ENCODE data around the gene LRRC15.

Gene LRRC15

DNA sequence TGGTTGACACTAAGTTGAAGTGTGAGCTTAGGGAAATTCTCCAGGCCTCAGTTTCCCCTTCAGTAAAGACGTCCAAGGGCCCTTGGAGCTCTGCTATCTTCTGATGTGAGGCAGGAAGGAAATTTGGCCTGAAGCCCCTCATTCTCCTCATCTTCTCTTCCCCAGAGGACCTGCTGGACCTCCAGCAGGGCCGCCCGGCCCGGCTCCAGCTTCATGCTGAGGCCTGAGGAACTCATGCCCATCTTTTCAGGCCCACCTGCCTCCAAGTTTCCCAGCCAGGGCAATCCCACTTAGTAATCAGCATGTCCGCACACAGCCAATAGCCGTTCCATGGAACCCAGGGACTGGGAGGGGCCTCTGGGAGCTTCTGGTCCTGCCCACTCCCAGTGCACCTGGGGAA lies 4.0 kb downstream of the LRRC15 start:
- peaks cover 18% of the 10 kb centered on the region for H3K4me1 ChIP-seq (ENCODE audit: control insufficient read depth, insufficient read depth, low read depth, low read length)
- H3K9ac ChIP-seq (ENCODE audit: low read length) = no peak overlapping the region
- H3K14ac ChIP-seq (ENCODE audit: low read length in 2 of 2) = peak overlapping the region in 1 of 2 experiments; percentile 78
- H2AK5ac ChIP-seq (ENCODE audit: low read length, severe bottlenecking) = no peak overlapping the region
- H2BK120ac ChIP-seq (ENCODE audit: low read depth, low read length) = no peak overlapping the region
- no peak overlapping the region for H3K18ac ChIP-seq (ENCODE audit: low read depth in 1 of 2, low read length in 2 of 2)
- H3K4me2 ChIP-seq (ENCODE audit: low read length, poor library complexity, severe bottlenecking) = no peak overlapping the region
- no peak overlapping the region for H4K8ac ChIP-seq (ENCODE audit: low read length)
- no peak overlapping the region for H3K23ac ChIP-seq (ENCODE audit: low read length in 2 of 2)
- no peaks in the 10 kb centered on the region for H3K36me3 ChIP-seq (ENCODE audit: control insufficient read depth in 1 of 2, insufficient read depth in 2 of 2, low read depth in 1 of 2, low read length in 2 of 2)
- 98% methylated on average over 6 of the region's 6 CpGs for WGBS
- no peak overlapping the region for H2AFZ ChIP-seq (ENCODE audit: low read depth, low read length)
- no peak overlapping the region for H2BK15ac ChIP-seq (ENCODE audit: low read depth, poor library complexity, severe bottlenecking)
- no peak overlapping the region for H3K4ac ChIP-seq (ENCODE audit: low read depth in 1 of 2, low read length in 2 of 2)
- H2BK12ac ChIP-seq (ENCODE audit: low read length in 2 of 2) = peak overlapping the region in 1 of 2 experiments; percentile 95
- H3K79me1 ChIP-seq (replicated peaks; ENCODE audit: low read length, poor library complexity, severe bottlenecking) = no peaks in the 10 kb centered on the region
- H2BK5ac ChIP-seq (ENCODE audit: low read depth, low read length, poor library complexity, severe bottlenecking) = no peak overlapping the region
- H3K27ac ChIP-seq (ENCODE audit: low read length, poor library complexity, severe bottlenecking) = no peak overlapping the region
- no peak overlapping the region for H4K91ac ChIP-seq (ENCODE audit: low read length)
- H3K4me3 ChIP-seq (ENCODE audit: insufficient read depth in 1 of 2, low read depth in 1 of 2, low read length in 2 of 2) = no peak overlapping the region
- no peaks in the 10 kb centered on the region for H3K9me3 ChIP-seq (ENCODE audit: control insufficient read depth, low read length)
- peaks cover 30 to 47% of the 10 kb centered on the region in 2 experiments for H3K27me3 ChIP-seq (ENCODE audit: control insufficient read depth in 1 of 2, insufficient read depth in 1 of 2, low read length in 2 of 2)
- DNase-seq = no peak

DNA sequence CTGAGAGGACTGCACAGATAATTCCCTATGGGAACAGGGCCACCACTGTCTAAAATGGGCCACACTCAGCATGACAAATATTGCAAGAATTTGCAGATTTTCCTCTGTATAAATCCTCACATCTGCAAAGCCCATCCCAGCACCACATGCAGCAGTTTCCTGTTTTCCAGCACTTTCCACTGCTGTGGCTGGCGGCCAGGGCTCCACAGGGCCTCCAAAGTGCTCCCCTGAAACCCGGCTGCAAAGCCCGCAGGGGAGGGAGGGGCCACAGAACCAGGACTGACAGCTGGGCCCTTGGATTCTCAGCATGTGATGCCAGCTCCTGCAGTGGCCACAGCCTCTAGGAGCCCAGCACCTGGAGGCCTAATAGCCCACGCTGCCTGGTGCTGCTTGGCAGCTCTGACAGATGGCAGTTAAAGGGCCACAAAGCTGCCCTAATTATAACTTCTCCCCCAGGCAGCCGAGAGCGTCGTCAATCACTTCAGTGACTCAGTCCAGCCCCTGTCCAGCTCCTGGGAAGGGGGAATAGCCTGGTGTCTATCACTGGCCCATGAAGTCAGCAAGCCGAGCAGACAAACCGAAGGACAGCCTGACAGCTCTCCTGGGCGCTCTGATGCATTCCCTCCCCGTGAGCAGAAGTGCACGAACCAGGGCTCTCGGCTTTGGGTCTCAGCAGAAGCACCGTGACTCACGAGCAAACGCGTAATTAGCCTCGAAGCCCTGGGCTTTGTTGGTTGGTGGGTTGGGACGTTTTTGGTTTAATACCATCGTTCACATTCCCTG lies 4.7 kb downstream of the LRRC15 start:
- Histone ChIP-seq H3K27ac (ENCODE audit: low read length, poor library complexity, severe bottlenecking) (peak overlapping the region; percentile 1), H3K23ac (ENCODE audit: low read length in 2 of 2) (no peak overlapping the region), H4K91ac (ENCODE audit: low read length) (no peak overlapping the region), H3K36me3 (ENCODE audit: control insufficient read depth in 1 of 2, insufficient read depth in 2 of 2, low read depth in 1 of 2, low read length in 2 of 2) (no peaks in the 10 kb centered on the region), H3K14ac (ENCODE audit: low read length in 2 of 2) (no peak overlapping the region), H3K4me2 (ENCODE audit: low read length, poor library complexity, severe bottlenecking) (peak overlapping the region; percentile 34), H2AK5ac (ENCODE audit: low read length, severe bottlenecking) (no peak overlapping the region), H3K9ac (ENCODE audit: low read length) (peak overlapping the region; percentile 12), H2BK120ac (ENCODE audit: low read depth, low read length) (no peak overlapping the region), H3K79me1 (replicated peaks; ENCODE audit: low read length, poor library complexity, severe bottlenecking) (no peaks in the 10 kb centered on the region), H2BK15ac (ENCODE audit: low read depth, poor library complexity, severe bottlenecking) (peak overlapping the region; percentile 1), H3K18ac (ENCODE audit: low read depth in 1 of 2, low read length in 2 of 2) (peak overlapping the region in 1 of 2 experiments; percentile 48), H2AFZ (ENCODE audit: low read depth, low read length) (no peak overlapping the region), H4K8ac (ENCODE audit: low read length) (peak overlapping the region; percentile 32), H3K27me3 (ENCODE audit: control insufficient read depth in 1 of 2, insufficient read depth in 1 of 2, low read length in 2 of 2) (peaks cover 33 to 48% of the 10 kb centered on the region in 2 experiments), H2BK12ac (ENCODE audit: low read length in 2 of 2) (peak overlapping the region; percentile 39 to 72), H3K4me3 (ENCODE audit: insufficient read depth in 1 of 2, low read depth in 1 of 2, low read length in 2 of 2) (no peak overlapping the region), H3K4me1 (ENCODE audit: control insufficient read depth, insufficient read depth, low read depth, low read length) (peaks cover 18% of the 10 kb centered on the region), H3K4ac (ENCODE audit: low read depth in 1 of 2, low read length in 2 of 2) (no peak overlapping the region), H2BK5ac (ENCODE audit: low read depth, low read length, poor library complexity, severe bottlenecking) (no peak overlapping the region), H3K9me3 (ENCODE audit: control insufficient read depth, low read length) (no peaks in the 10 kb centered on the region)
- WGBS = 5% methylated on average over 13 of the region's 20 CpGs
- DNase-seq = peak; percentile 93

DNA sequence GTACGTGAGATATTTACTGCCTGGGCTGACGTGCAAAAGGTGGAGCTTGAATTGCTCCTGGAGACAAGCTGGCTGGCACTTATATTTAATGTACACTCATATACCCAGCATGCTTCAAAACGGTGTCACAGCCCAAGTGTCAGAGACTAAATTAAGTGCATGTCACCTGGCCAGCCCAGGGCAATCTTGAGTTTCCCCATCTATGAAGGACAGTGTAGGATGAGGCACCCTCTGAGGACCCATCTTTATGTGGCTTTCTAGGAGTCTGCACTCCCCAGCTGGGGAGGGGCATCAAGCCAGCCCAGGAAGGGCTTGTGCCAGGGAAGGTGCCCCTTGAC lies 5.3 kb downstream of the LRRC15 start:
- H2BK12ac ChIP-seq (ENCODE audit: low read length in 2 of 2) = peak overlapping the region in 1 of 2 experiments; percentile 31
- no peak overlapping the region for H2BK15ac ChIP-seq (ENCODE audit: low read depth, poor library complexity, severe bottlenecking)
- no peaks in the 10 kb centered on the region for H3K79me1 ChIP-seq (replicated peaks; ENCODE audit: low read length, poor library complexity, severe bottlenecking)
- no peaks in the 10 kb centered on the region for H3K36me3 ChIP-seq (ENCODE audit: control insufficient read depth in 1 of 2, insufficient read depth in 2 of 2, low read depth in 1 of 2, low read length in 2 of 2)
- no peak overlapping the region for H3K23ac ChIP-seq (ENCODE audit: low read length in 2 of 2)
- no peak overlapping the region for H2BK5ac ChIP-seq (ENCODE audit: low read depth, low read length, poor library complexity, severe bottlenecking)
- no peak overlapping the region for H3K27ac ChIP-seq (ENCODE audit: low read length, poor library complexity, severe bottlenecking)
- H4K8ac ChIP-seq (ENCODE audit: low read length) = no peak overlapping the region
- no peak overlapping the region for H3K9ac ChIP-seq (ENCODE audit: low read length)
- no peak for DNase-seq
- no peak overlapping the region for H4K91ac ChIP-seq (ENCODE audit: low read length)
- H3K4me1 ChIP-seq (ENCODE audit: control insufficient read depth, insufficient read depth, low read depth, low read length) = peaks cover 13% of the 10 kb centered on the region
- 90% methylated on average over 3 of the region's 3 CpGs for WGBS
- H2AFZ ChIP-seq (ENCODE audit: low read depth, low read length) = no peak overlapping the region
- H2BK120ac ChIP-seq (ENCODE audit: low read depth, low read length) = no peak overlapping the region
- no peak overlapping the region for H3K4me3 ChIP-seq (ENCODE audit: insufficient read depth in 1 of 2, low read depth in 1 of 2, low read length in 2 of 2)
- no peak overlapping the region for H3K4me2 ChIP-seq (ENCODE audit: low read length, poor library complexity, severe bottlenecking)
- no peak overlapping the region for H3K4ac ChIP-seq (ENCODE audit: low read depth in 1 of 2, low read length in 2 of 2)
- no peak overlapping the region for H3K14ac ChIP-seq (ENCODE audit: low read length in 2 of 2)
- no peaks in the 10 kb centered on the region for H3K9me3 ChIP-seq (ENCODE audit: control insufficient read depth, low read length)
- no peak overlapping the region for H2AK5ac ChIP-seq (ENCODE audit: low read length, severe bottlenecking)
- H3K18ac ChIP-seq (ENCODE audit: low read depth in 1 of 2, low read length in 2 of 2) = peak overlapping the region in 1 of 2 experiments; percentile 48
- peaks cover 33 to 48% of the 10 kb centered on the region in 2 experiments for H3K27me3 ChIP-seq (ENCODE audit: control insufficient read depth in 1 of 2, insufficient read depth in 1 of 2, low read length in 2 of 2)

DNA sequence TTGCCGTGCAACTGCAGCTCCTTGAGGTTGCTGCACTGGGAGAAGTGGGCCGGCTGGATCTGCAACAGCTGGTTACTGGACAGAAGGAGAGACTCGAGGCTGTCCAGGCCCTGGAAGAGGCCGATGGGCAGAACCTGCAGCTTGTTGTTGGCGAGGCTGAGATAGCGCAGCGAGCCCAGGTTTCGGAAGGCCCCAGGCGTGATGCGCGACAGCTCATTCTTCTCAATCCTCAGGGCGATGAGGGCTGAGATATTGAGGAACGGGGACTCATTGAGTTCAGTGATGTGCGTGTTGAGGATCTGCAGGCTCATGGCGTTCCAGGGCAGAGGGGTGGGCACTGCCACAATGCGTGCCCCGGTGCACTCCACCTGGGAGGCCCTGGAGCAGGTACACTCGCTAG lies 9.0 kb downstream of the LRRC15 start:
- Histone ChIP-seq H3K23ac (ENCODE audit: low read length in 2 of 2) (no peak overlapping the region), H2AK5ac (ENCODE audit: low read length, severe bottlenecking) (no peak overlapping the region), H2AFZ (ENCODE audit: low read depth, low read length) (no peak overlapping the region), H3K27me3 (ENCODE audit: control insufficient read depth in 1 of 2, insufficient read depth in 1 of 2, low read length in 2 of 2) (peaks cover 53 to 63% of the 10 kb centered on the region in 2 experiments), H3K4me2 (ENCODE audit: low read length, poor library complexity, severe bottlenecking) (no peak overlapping the region), H2BK12ac (ENCODE audit: low read length in 2 of 2) (no peak overlapping the region), H3K18ac (ENCODE audit: low read depth in 1 of 2, low read length in 2 of 2) (no peak overlapping the region), H4K8ac (ENCODE audit: low read length) (no peak overlapping the region), H3K27ac (ENCODE audit: low read length, poor library complexity, severe bottlenecking) (no peak overlapping the region), H3K4me3 (ENCODE audit: insufficient read depth in 1 of 2, low read depth in 1 of 2, low read length in 2 of 2) (no peak overlapping the region), H3K4ac (ENCODE audit: low read depth in 1 of 2, low read length in 2 of 2) (no peak overlapping the region), H3K9me3 (ENCODE audit: control insufficient read depth, low read length) (no peaks in the 10 kb centered on the region), H2BK120ac (ENCODE audit: low read depth, low read length) (no peak overlapping the region), H3K79me1 (replicated peaks; ENCODE audit: low read length, poor library complexity, severe bottlenecking) (no peaks in the 10 kb centered on the region), H3K9ac (ENCODE audit: low read length) (no peak overlapping the region), H2BK5ac (ENCODE audit: low read depth, low read length, poor library complexity, severe bottlenecking) (no peak overlapping the region), H4K91ac (ENCODE audit: low read length) (no peak overlapping the region), H3K36me3 (ENCODE audit: control insufficient read depth in 1 of 2, insufficient read depth in 2 of 2, low read depth in 1 of 2, low read length in 2 of 2) (no peaks in the 10 kb centered on the region), H2BK15ac (ENCODE audit: low read depth, poor library complexity, severe bottlenecking) (no peak overlapping the region), H3K14ac (ENCODE audit: low read length in 2 of 2) (no peak overlapping the region), H3K4me1 (ENCODE audit: control insufficient read depth, insufficient read depth, low read depth, low read length) (peaks cover 11% of the 10 kb centered on the region)
- 94% methylated on average over 18 of the region's 18 CpGs for WGBS
- no peak for DNase-seq

Data from mesenchymal stem cell (in vitro differentiated cells and primary cell).